HepG2 (cell line): ENCODE data around the gene DNAJC11. TPM values are rescaled to one million over a fixed set of nuclear protein-coding genes. Genes with fewer than 3 reads are reported as not detected.

Source experiments
- FOXA3 ChIP-seq: IDR thresholded peaks from 2 replicates; pipeline ENCODE4 v1.6.1; 2016; ENCODE audit warnings: missing genetic modification reagents, missing compliant biosample characterization
- HMG20A ChIP-seq: IDR thresholded peaks from 2 replicates; pipeline ENCODE4 v1.6.1; 2016; ENCODE audit warnings: borderline replicate concordance
- MBD4 ChIP-seq: IDR thresholded peaks from 2 replicates; pipeline ENCODE4 v1.6.1; 2012; ENCODE audit warnings: low read length, inconsistent platforms, borderline replicate concordance
- PATZ1 ChIP-seq: sonication (generic); formaldehyde crosslinking; IDR thresholded peaks from 2 replicates; pipeline ENCODE4 v1.4.0; 2020; ENCODE audit warnings: missing genetic modification reagents
- RNF219 ChIP-seq: sonication (generic); formaldehyde crosslinking; IDR thresholded peaks from 2 replicates; pipeline ENCODE4 v1.5.0; 2020; ENCODE audit warnings: mild to moderate bottlenecking, missing genetic modification reagents
- SP4 ChIP-seq: sonication (generic); formaldehyde crosslinking; IDR thresholded peaks from 2 replicates; pipeline ENCODE4 v1.8.1; 2023; ENCODE audit warnings: mild to moderate bottlenecking, missing genetic modification reagents
- TCF12 ChIP-seq, 2 experiments: fragments of 450-650 bp in 1 of 2; sonication (generic) in 1 of 2; formaldehyde crosslinking in 1 of 2; IDR thresholded peaks; 2 replicates each; pipeline versions ENCODE4 v1.6.1 to v1.8.0; 2017 to 2022; ENCODE audit warnings: antibody characterized with exemption in 1 of 2, mild to moderate bottlenecking in 1 of 2, missing genetic modification reagents in 1 of 2, moderate library complexity in 1 of 2
- ZKSCAN1 ChIP-seq: fragments of 150-350 bp; IDR thresholded peaks from 2 replicates; pipeline ENCODE4 v1.6.1; 2014; ENCODE audit warnings: low read length
- ZNF101 ChIP-seq: sonication (generic); formaldehyde crosslinking; IDR thresholded peaks from 2 replicates; pipeline ENCODE4 v1.4.0; 2020; ENCODE audit warnings: mild to moderate bottlenecking, low read depth, missing genetic modification reagents, borderline replicate concordance
- ZNF142 ChIP-seq: sonication (generic); formaldehyde crosslinking; IDR thresholded peaks from 2 replicates; pipeline ENCODE4 v1.4.0; 2020; ENCODE audit warnings: missing genetic modification reagents
- ZNF275 ChIP-seq: sonication (generic); formaldehyde crosslinking; IDR thresholded peaks from 2 replicates; pipeline ENCODE4 v1.8.0; 2022; ENCODE audit warnings: missing genetic modification reagents, mild to moderate bottlenecking, inconsistent platforms, borderline replicate concordance
- ZNF317 ChIP-seq: sonication (generic); formaldehyde crosslinking; IDR thresholded peaks from 2 replicates; pipeline ENCODE4 v1.5.0; 2020; ENCODE audit warnings: mild to moderate bottlenecking, missing genetic modification reagents
- ZNF432 ChIP-seq: sonication (generic); formaldehyde crosslinking; IDR thresholded peaks from 2 replicates; pipeline ENCODE4 v1.5.0; 2020; ENCODE audit warnings: missing genetic modification reagents, mild to moderate bottlenecking, borderline replicate concordance
- ZNF709 ChIP-seq: sonication (generic); formaldehyde crosslinking; IDR thresholded peaks from 2 replicates; pipeline ENCODE4 v1.5.0; 2020; ENCODE audit warnings: mild to moderate bottlenecking, missing genetic modification reagents
- ZNF772 ChIP-seq: sonication (generic); formaldehyde crosslinking; IDR thresholded peaks from 2 replicates; pipeline ENCODE4 v1.5.0; 2020; ENCODE audit warnings: mild to moderate bottlenecking, missing genetic modification reagents
- ZNF776 ChIP-seq: sonication (generic); formaldehyde crosslinking; IDR thresholded peaks from 2 replicates; pipeline ENCODE4 v1.4.0; 2020; ENCODE audit warnings: mild to moderate bottlenecking, missing genetic modification reagents
- ZNF878 ChIP-seq: sonication (generic); formaldehyde crosslinking; IDR thresholded peaks from 2 replicates; pipeline ENCODE4 v1.8.1; 2023; ENCODE audit warnings: mild to moderate bottlenecking, missing genetic modification reagents, moderate library complexity
- polyA plus RNA-seq, 8 experiments: library from polyadenylated mRNA; depleted of rRNA in 3 of 8; stranded (reverse) in 7 of 8; unstranded in 1 of 8; fragments of >200 nt; fragmentation: Illumina TruSeq in 4 of 8; extraction: Trizol in 4 of 8; gene quantifications; 2 replicates each; pipeline versions ENCODE4 v1.2.1 to v1.2.3, GENCODE V29; 2011 to 2016; ENCODE audit warnings: low read depth in 4 of 8, missing spikeins in 1 of 8, mixed read lengths in 1 of 8; ENCODE audit not compliant: insufficient read depth in 1 of 8
- total RNA-seq, 5 experiments: library from RNA; depleted of rRNA; stranded (reverse); fragments of >200 nt; fragmentation: Illumina TruSeq; extraction: Trizol; gene quantifications; 2 replicates each; pipeline ENCODE4 v1.2.3, GENCODE V29; 2016; ENCODE audit warnings: low read depth in 1 of 5

DNAJC11 gene
- total and polyA plus RNA-seq, 2 of the 13 experiments (the other 11 are each of a cell fraction or from before 2014, with no cell fraction given): 25.1 to 47.6 TPM

GRCh38 chr1:6601049-6601922, 100.3 kb downstream of the DNAJC11 start (continued):
- no peak for TF ChIP-seq RNF219
- TF ChIP-seq HMG20A (CRISPR knock-in tag): no peak
- 0 out of 2 replicates have a peak, but pooled peaks have one; percentile 31 for TF ChIP-seq ZNF317 (CRISPR knock-in tag)
- TF ChIP-seq ZNF101 (CRISPR knock-in tag): no peak
- no peak for TF ChIP-seq ZNF432 (CRISPR knock-in tag)
- TF ChIP-seq ZNF878 (CRISPR knock-in tag): no peak
- no peak for TF ChIP-seq ZNF275 (CRISPR knock-in tag)
- TF ChIP-seq FOXA3 (CRISPR knock-in tag): peak; percentile 74
- 0 out of 2 replicates have a peak, but pooled peaks have one; percentile 41 for TF ChIP-seq ZNF772 (CRISPR knock-in tag)
- no peak for TF ChIP-seq ZKSCAN1
- TF ChIP-seq ZNF709 (CRISPR knock-in tag): peak; percentile 36; the same call in 1 of the 2 replicates
- TF ChIP-seq ZNF142 (CRISPR knock-in tag): no peak
- TF ChIP-seq MBD4: no peak
- TF ChIP-seq TCF12 (IDR thresholded peaks at IDR 0.05): no peak
- TF ChIP-seq TCF12 (CRISPR knock-in tag; IDR thresholded peaks at IDR 0.05): no peak
- TF ChIP-seq SP4: 0 out of 2 replicates have a peak, but pooled peaks have one; percentile 11
- TF ChIP-seq PATZ1 (CRISPR knock-in tag): 0 out of 2 replicates have a peak, but pooled peaks have one; percentile 25
- TF ChIP-seq ZNF776: no peak
